Liver (tissue), 9 donors: ENCODE measurements around the gene BATF. TPM values are rescaled to one million over a fixed set of nuclear protein-coding genes. Genes with fewer than 3 reads are reported as not detected.

Experiments
- DNase-seq: peaks from one replicate; pipeline ENCODE4 v3.0.0-alpha.2; 2017; ENCODE audit warnings: low spot score
- H3K27ac ChIP-seq, 2 donors: one replicate each; pipeline ENCODE4 v1.7.0; 2013; ENCODE audit warnings: inconsistent platforms in 2 of 2, low read length in 2 of 2, control low read depth in 1 of 2, low read depth in 1 of 2, mild to moderate bottlenecking in 1 of 2
- H3K27me3 ChIP-seq, 4 donors: one replicate each; pipeline versions ENCODE4 v1.6.1 to v1.7.0; 2013; ENCODE audit warnings: low read length in 3 of 4, inconsistent platforms in 1 of 4, mild to moderate bottlenecking in 1 of 4, moderate library complexity in 1 of 4; ENCODE audit not compliant: control insufficient read depth in 4 of 4, insufficient read depth in 4 of 4
- H3K36me3 ChIP-seq, 4 donors: one replicate each; pipeline versions ENCODE4 v1.6.1 to v1.7.0; 2013; ENCODE audit warnings: low read length in 3 of 4, mild to moderate bottlenecking in 3 of 4, low read depth in 1 of 4, moderate library complexity in 1 of 4; ENCODE audit not compliant: control insufficient read depth in 4 of 4, insufficient read depth in 3 of 4
- H3K4me1 ChIP-seq, 4 donors: one replicate each; pipeline versions ENCODE4 v1.6.1 to v1.7.0; 2013; ENCODE audit warnings: low read length in 3 of 4, mild to moderate bottlenecking in 3 of 4, moderate library complexity in 1 of 4; ENCODE audit not compliant: control insufficient read depth in 4 of 4, insufficient read depth in 4 of 4
- H3K4me3 ChIP-seq, 3 donors: one replicate each; pipeline versions ENCODE4 v1.6.1 to v1.7.0; 2013; ENCODE audit warnings: low read length in 3 of 3, control low read depth in 1 of 3, low read depth in 1 of 3, mild to moderate bottlenecking in 1 of 3
- H3K9ac ChIP-seq, 2 donors: one replicate each; pipeline ENCODE4 v1.7.0; 2013; ENCODE audit warnings: low read length in 2 of 2, mild to moderate bottlenecking in 2 of 2, moderate library complexity in 2 of 2, control low read depth in 1 of 2, low read depth in 1 of 2
- H3K9me3 ChIP-seq, 4 donors: one replicate each; pipeline versions ENCODE4 v1.6.1 to v1.7.0; 2013; ENCODE audit warnings: low read length in 3 of 4; ENCODE audit not compliant: control insufficient read depth in 4 of 4
- ATF3 ChIP-seq: IDR thresholded peaks from 2 replicates; pipeline ENCODE4 v1.6.1; 2016; ENCODE audit warnings: antibody characterized with exemption
- CTCF ChIP-seq: fragments of 150-350 bp; IDR thresholded peaks from 2 replicates; pipeline ENCODE4 v1.5.1; 2017; ENCODE audit warnings: improper control_type of control experiment, low read depth, low read length; ENCODE audit not compliant: missing input control
- EGR1 ChIP-seq, 2 donors: IDR thresholded peaks; 2 replicates each; pipeline ENCODE4 v1.6.1; 2016 to 2018; ENCODE audit warnings: antibody characterized with exemption in 2 of 2, low read depth in 2 of 2
- FOXA1 ChIP-seq: IDR thresholded peaks from 2 replicates; pipeline ENCODE4 v1.6.1; 2016; ENCODE audit warnings: antibody characterized with exemption
- GABPA ChIP-seq, 2 donors: IDR thresholded peaks in 1 of 2; conservative IDR thresholded peaks in 1 of 2; 2 replicates each; pipeline ENCODE4 v1.6.1; 2016; ENCODE audit warnings: antibody characterized with exemption in 2 of 2, mild to moderate bottlenecking in 1 of 2, moderate library complexity in 1 of 2
- HNF4A ChIP-seq, 2 donors: conservative IDR thresholded peaks; 2 replicates each; pipeline ENCODE4 v1.6.1; 2016; ENCODE audit warnings: antibody characterized with exemption in 2 of 2, mild to moderate bottlenecking in 2 of 2
- HNF4G ChIP-seq: IDR thresholded peaks from 2 replicates; pipeline ENCODE4 v1.6.1; 2016; ENCODE audit warnings: antibody characterized with exemption
- JUND ChIP-seq, 2 donors: IDR thresholded peaks; 2 replicates each; pipeline ENCODE4 v1.6.1; 2016; ENCODE audit warnings: antibody characterized with exemption in 2 of 2
- MAX ChIP-seq: IDR thresholded peaks from 2 replicates; pipeline ENCODE4 v1.6.1; 2016; ENCODE audit warnings: antibody characterized with exemption
- NR2F2 ChIP-seq: IDR thresholded peaks from 2 replicates; pipeline ENCODE4 v1.6.1; 2016; ENCODE audit warnings: antibody characterized with exemption
- RAD21 ChIP-seq, 2 donors: IDR thresholded peaks; 2 replicates each; pipeline ENCODE4 v1.6.1; 2016; ENCODE audit warnings: antibody characterized with exemption in 2 of 2, mild to moderate bottlenecking in 2 of 2
- REST ChIP-seq: IDR thresholded peaks from 2 replicates; pipeline ENCODE4 v1.6.1; 2016; ENCODE audit warnings: antibody characterized with exemption, mild to moderate bottlenecking
- RXRA ChIP-seq, 2 donors: IDR thresholded peaks; 2 replicates each; pipeline ENCODE4 v1.6.1; 2017 to 2018; ENCODE audit warnings: antibody characterized with exemption in 2 of 2, mild to moderate bottlenecking in 1 of 2
- SP1 ChIP-seq: IDR thresholded peaks from 2 replicates; pipeline ENCODE4 v1.6.1; 2018; ENCODE audit warnings: antibody characterized with exemption, mild to moderate bottlenecking
- TAF1 ChIP-seq: conservative IDR thresholded peaks from 2 replicates; pipeline ENCODE4 v1.6.1; 2016; ENCODE audit warnings: antibody characterized with exemption, mild to moderate bottlenecking
- YY1 ChIP-seq: IDR thresholded peaks from 2 replicates; pipeline ENCODE4 v1.6.1; 2016; ENCODE audit warnings: antibody characterized with exemption, mild to moderate bottlenecking
- WGBS: extraction: QIAGEN DNeasy Blood & Tissue Kit; methylation state at CpG from one replicate; pipeline ENCODE4 v1.1.7; 2013; 5-methylcytosine and 5-hydroxymethylcytosine counted together
- polyA plus RNA-seq, 2 donors: library from polyadenylated mRNA; stranded (reverse) in 1 of 2; unstranded in 1 of 2; fragments of 200-250 nt in 1 of 2; fragments of >200 nt in 1 of 2; fragmentation: Nextera tagmentation in 1 of 2; extraction: Ambion mirVana in 1 of 2; gene quantifications; one replicate each; pipeline versions ENCODE4 v1.2.1 to v1.2.3, GENCODE V29; 2013 to 2015
- total RNA-seq, 2 donors: library from RNA; depleted of rRNA; stranded (reverse); fragments of >200 nt; gene quantifications; one replicate each; pipeline ENCODE4 v1.2.3, GENCODE V29; 2014
- donor health status: healthy.
- donor health status: healthy.
- donor health status: healthy.
- donor health status: healthy.
- donor health status: healthy.

The BATF gene
- total and polyA plus RNA-seq, 4 donors: 0.77 to 2.1 (median 1.0) TPM

- WGBS: 61% methylated on average over 4 of the region's 4 CpGs
- DNase-seq: no peak
- TF ChIP-seq HNF4A (conservative IDR thresholded peaks at IDR 0.05) (no peak), GABPA (IDR thresholded peaks at IDR 0.05 in 1 of 2, conservative IDR thresholded peaks at IDR 0.05 in 1 of 2) (no peak), FOXA1 (no peak)
- H3K4me3 ChIP-seq: no peak overlapping the region
- no peaks in the 10 kb centered on the region for H3K27me3 ChIP-seq
- no peaks in the 10 kb centered on the region for H3K36me3 ChIP-seq
- no peak overlapping the region for H3K27ac ChIP-seq
- no peak overlapping the region for H3K9ac ChIP-seq
- H3K4me1 ChIP-seq: peaks cover 0 to 2% (median 0%) of the 10 kb centered on the region in 4 donors
- H3K9me3 ChIP-seq: peaks cover 0 to 6% (median under 1%) of the 10 kb centered on the region in 4 donors
Observed at GRCh38 chr14:75553761-75554364, 31.6 kb downstream of the BATF start.

- Histone ChIP-seq H3K27me3 (no peaks in the 10 kb centered on the region), H3K27ac (no peak overlapping the region), H3K36me3 (no peaks in the 10 kb centered on the region), H3K9ac (no peak overlapping the region), H3K4me3 (no peak overlapping the region), H3K4me1 (no peaks in the 10 kb centered on the region), H3K9me3 (peaks cover 0 to 6% (median under 1%) of the 10 kb centered on the region in 4 donors)
- WGBS: 42% methylated on average over 2 of the region's 2 CpGs
- TF ChIP-seq HNF4A (conservative IDR thresholded peaks at IDR 0.05) (no peak), ATF3 (no peak), RAD21 (IDR thresholded peaks at IDR 0.05) (no peak), TAF1 (no peak), GABPA (IDR thresholded peaks at IDR 0.05 in 1 of 2, conservative IDR thresholded peaks at IDR 0.05 in 1 of 2) (no peak), RXRA (IDR thresholded peaks at IDR 0.05) (no peak), NR2F2 (no peak), REST (no peak), EGR1 (IDR thresholded peaks at IDR 0.05; ENCODE audit: low read depth in 2 of 2) (no peak), FOXA1 (no peak)
- DNase-seq: no peak
Observed at GRCh38 chr14:75554482-75554881, 32.2 kb downstream of the BATF start.

- no peak for DNase-seq
- Histone ChIP-seq H3K36me3 (no peaks in the 10 kb centered on the region), H3K9me3 (peaks cover 0 to 6% (median under 1%) of the 10 kb centered on the region in 4 donors), H3K27me3 (no peaks in the 10 kb centered on the region), H3K9ac (no peak overlapping the region), H3K4me3 (no peak overlapping the region), H3K27ac (no peak overlapping the region), H3K4me1 (peaks cover 0 to 6% (median 3%) of the 10 kb centered on the region in 4 donors)
- TF ChIP-seq JUND (IDR thresholded peaks at IDR 0.05) (no peak), RXRA (IDR thresholded peaks at IDR 0.05) (no peak), ATF3 (no peak), HNF4A (conservative IDR thresholded peaks at IDR 0.05) (no peak), HNF4G (no peak), SP1 (no peak), GABPA (IDR thresholded peaks at IDR 0.05 in 1 of 2, conservative IDR thresholded peaks at IDR 0.05 in 1 of 2) (no peak), EGR1 (IDR thresholded peaks at IDR 0.05; ENCODE audit: low read depth in 2 of 2) (no peak), CTCF (no peak), RAD21 (IDR thresholded peaks at IDR 0.05) (no peak), FOXA1 (no peak), MAX (no peak), YY1 (no peak)
- whole genome bisulfite sequencing: 84% methylated on average over 5 of the region's 5 CpGs
Observed at GRCh38 chr14:75558440-75558839, 36.2 kb downstream of the BATF start.
